Ectodermal cell (in vitro differentiated cells): ENCODE measurements around the gene MED13L.

Source experiments
- H3K27ac ChIP-seq: 2 replicates; pipeline ENCODE4 v1.7.0; 2013; ENCODE audit warnings: mild to moderate bottlenecking, low read depth, low read length; ENCODE audit not compliant: insufficient read depth, poor library complexity, severe bottlenecking
- H3K27me3 ChIP-seq: 2 replicates; pipeline ENCODE4 v1.7.0; 2013; ENCODE audit warnings: mild to moderate bottlenecking, low read length; ENCODE audit not compliant: insufficient read depth, control insufficient read depth, poor library complexity, severe bottlenecking
- H3K36me3 ChIP-seq: one replicate; pipeline ENCODE4 v1.7.0; 2013; ENCODE audit warnings: low read length; ENCODE audit not compliant: control insufficient read depth, insufficient read depth
- H3K4me1 ChIP-seq: one replicate; pipeline ENCODE4 v1.7.0; 2013; ENCODE audit warnings: low read length; ENCODE audit not compliant: control insufficient read depth, insufficient read depth
- H3K4me3 ChIP-seq: 2 replicates; pipeline ENCODE4 v1.7.0; 2013; ENCODE audit warnings: low read depth, low read length, control low read depth; ENCODE audit not compliant: insufficient read depth
- H3K9me3 ChIP-seq: 2 replicates; pipeline ENCODE4 v1.7.0; 2013; ENCODE audit warnings: mild to moderate bottlenecking, low read length, moderate library complexity; ENCODE audit not compliant: control insufficient read depth
- WGBS, 2 experiments: methylation state at CpG; one replicate each; pipeline ENCODE4 v1.1.7; 2013; ENCODE audit warnings: missing lambda C conversion rate in 2 of 2; 5-methylcytosine and 5-hydroxymethylcytosine counted together

MED13L gene

DNA sequence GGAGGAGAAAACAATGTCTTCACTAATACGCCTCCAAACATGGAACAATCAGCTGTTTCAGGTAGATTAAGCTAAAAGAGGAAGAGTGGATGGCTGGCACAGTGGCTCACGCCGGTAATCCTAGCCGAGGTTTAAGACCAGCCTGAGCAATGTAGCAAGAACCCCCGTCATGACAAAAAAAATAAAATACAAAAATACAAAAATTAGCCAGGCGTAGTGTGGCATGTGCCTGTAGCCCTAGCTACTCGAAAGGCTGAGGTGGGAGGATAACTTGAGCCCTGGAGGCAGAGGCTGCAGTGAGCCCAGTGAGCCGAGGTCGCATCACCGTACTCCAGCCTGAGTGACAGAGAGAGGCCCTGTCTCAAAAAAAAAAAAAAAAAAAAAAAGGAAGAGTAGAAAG, 1.2 kb upstream of the MED13L start:
- WGBS, 2 experiments = 70 to 74% methylated on average over 10 of the region's 10 CpGs
- no peak overlapping the region for H3K4me3 ChIP-seq
- no peak overlapping the region for H3K27ac ChIP-seq
- H3K36me3 ChIP-seq = no peaks in the 10 kb centered on the region
- no peaks in the 10 kb centered on the region for H3K9me3 ChIP-seq
- peaks cover 28% of the 10 kb centered on the region for H3K4me1 ChIP-seq
- H3K27me3 ChIP-seq = no peaks in the 10 kb centered on the region

- H3K4me3 ChIP-seq = peak overlapping the region; percentile 70
- no peaks in the 10 kb centered on the region for H3K9me3 ChIP-seq
- WGBS, 2 experiments = 62 to 67% methylated on average over 8 of the region's 8 CpGs
- no peaks in the 10 kb centered on the region for H3K27me3 ChIP-seq
- peaks cover 28% of the 10 kb centered on the region for H3K4me1 ChIP-seq
- H3K36me3 ChIP-seq = no peaks in the 10 kb centered on the region
- H3K27ac ChIP-seq = peak overlapping the region; percentile 63
These were observed 760 bp upstream of the MED13L start for GRCh38 chr12:116278279-116278626.

GRCh38 chr12:116276652-116277466, 634 bp downstream of the MED13L start:
- no peaks in the 10 kb centered on the region for H3K36me3 ChIP-seq
- H3K4me3 ChIP-seq = peak overlapping the region; percentile 70
- H3K27ac ChIP-seq = peak overlapping the region; percentile 78
- H3K9me3 ChIP-seq = no peaks in the 10 kb centered on the region
- H3K4me1 ChIP-seq = peaks cover 15% of the 10 kb centered on the region
- 0 to 1% methylated on average over 101 of the region's 104 CpGs for WGBS, 2 experiments
- H3K27me3 ChIP-seq = no peaks in the 10 kb centered on the region

GRCh38 chr12:116274551-116275375, 2.7 kb downstream of the MED13L start:
- H3K4me1 ChIP-seq = peaks cover 12% of the 10 kb centered on the region
- no peaks in the 10 kb centered on the region for H3K9me3 ChIP-seq
- peak overlapping the region; percentile 70 for H3K4me3 ChIP-seq
- 14 to 45% methylated on average over 3 to 4 of the region's 5 CpGs for WGBS, 2 experiments
- no peaks in the 10 kb centered on the region for H3K27me3 ChIP-seq
- H3K27ac ChIP-seq = no peak overlapping the region
- H3K36me3 ChIP-seq = no peaks in the 10 kb centered on the region

DNA sequence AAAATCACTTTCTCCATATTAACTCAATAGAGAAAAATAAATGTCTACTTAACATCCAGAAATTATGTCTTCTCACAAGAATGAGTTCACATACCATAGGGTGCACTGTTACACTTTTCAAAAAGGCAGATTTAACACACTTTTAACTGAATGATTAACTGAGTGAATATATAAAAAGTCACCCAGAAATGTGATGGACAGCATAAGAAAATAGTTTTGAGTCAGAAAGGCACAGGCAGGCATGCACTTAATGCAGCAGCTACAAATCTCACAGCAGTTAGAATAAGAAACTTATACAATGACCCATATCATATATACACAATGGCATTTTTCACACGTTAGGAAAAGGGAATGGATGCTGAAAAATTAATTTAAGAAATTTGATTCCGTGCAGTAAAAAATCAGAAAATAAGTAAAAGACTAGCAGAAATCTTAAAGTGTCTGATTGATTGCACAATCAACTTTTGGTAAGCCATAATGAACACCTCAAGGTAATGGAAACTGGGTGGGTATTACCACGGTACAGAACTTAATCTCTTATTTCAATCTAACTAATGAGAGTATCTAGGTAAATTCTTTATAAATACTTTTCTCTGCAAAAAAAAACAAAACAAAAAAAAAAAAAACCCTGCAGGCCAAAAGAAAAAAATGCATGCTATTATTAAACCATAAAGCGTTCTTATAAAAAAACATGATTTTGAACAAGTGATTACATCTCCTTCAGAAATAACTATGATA, 3.5 kb downstream of the MED13L start:
- Histone ChIP-seq H3K9me3 (no peaks in the 10 kb centered on the region), H3K4me1 (peaks cover 12% of the 10 kb centered on the region), H3K4me3 (peak overlapping the region; percentile 70), H3K36me3 (no peaks in the 10 kb centered on the region), H3K27ac (no peak overlapping the region), H3K27me3 (no peaks in the 10 kb centered on the region)
- 66 to 85% methylated on average over 2 of the region's 4 CpGs for WGBS, 2 experiments

DNA sequence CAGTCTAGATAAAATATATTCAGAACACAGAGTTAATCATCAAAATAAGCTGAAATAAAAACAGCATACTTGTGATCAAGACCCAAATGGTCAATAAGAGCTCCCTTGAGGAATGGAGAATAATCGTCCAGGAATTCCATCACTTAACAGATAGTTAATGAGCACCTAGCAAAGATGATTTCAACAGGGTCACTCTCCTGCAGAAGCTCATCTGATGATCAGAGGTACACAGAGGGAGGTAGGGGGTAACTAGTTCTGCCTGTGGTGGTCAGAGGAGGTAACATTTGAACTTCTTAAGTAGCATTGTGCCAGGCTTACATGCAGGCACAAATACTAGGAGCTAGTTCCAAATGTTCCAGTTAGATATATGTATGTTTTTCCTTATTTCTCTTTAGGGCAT, 9.5 kb downstream of the MED13L start:
- Histone ChIP-seq H3K9me3 (no peaks in the 10 kb centered on the region), H3K27me3 (no peaks in the 10 kb centered on the region), H3K36me3 (no peaks in the 10 kb centered on the region), H3K4me1 (peaks cover 20% of the 10 kb centered on the region), H3K27ac (no peak overlapping the region), H3K4me3 (no peak overlapping the region)
- WGBS, 2 experiments = 82 to 93% methylated on average over 1 of the region's 1 CpG

DNA sequence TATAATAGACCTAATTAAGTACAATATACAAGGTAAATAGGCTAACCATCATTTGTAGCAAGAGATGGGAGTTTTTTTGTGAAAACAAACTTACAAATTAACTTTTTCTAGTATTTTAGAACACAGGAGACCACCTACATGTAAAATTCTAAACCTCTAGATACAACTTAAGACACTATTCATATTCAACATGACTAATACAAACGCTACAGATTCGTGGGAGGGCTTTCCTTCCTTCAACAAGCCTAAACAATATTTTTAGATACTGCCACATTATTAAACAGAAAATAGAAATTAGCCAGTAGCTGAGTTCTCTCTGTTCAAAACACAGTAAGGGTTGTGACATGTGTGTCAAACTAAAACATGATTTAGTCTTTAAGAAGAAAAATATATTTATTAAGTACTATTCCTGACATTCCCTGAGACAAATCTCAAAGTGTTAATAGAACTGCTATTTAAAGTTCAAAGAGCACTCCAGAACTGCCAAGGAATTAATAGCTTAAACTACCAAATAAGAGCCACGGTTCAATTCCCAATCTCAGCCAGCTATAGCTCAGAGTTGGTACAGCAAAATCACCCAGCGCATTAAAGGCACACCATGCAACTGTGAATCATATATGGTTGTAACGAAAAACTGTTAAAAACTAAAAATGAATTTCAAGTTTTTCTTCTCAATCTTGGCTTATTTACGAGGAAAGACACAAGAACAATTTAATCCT, 10.7 kb downstream of the MED13L start:
- Histone ChIP-seq H3K4me3 (no peak overlapping the region), H3K36me3 (no peaks in the 10 kb centered on the region), H3K4me1 (peaks cover 20% of the 10 kb centered on the region), H3K27me3 (no peaks in the 10 kb centered on the region), H3K9me3 (no peaks in the 10 kb centered on the region), H3K27ac (no peak overlapping the region)
- 66 to 67% methylated on average over 6 of the region's 6 CpGs for WGBS, 2 experiments

DNA sequence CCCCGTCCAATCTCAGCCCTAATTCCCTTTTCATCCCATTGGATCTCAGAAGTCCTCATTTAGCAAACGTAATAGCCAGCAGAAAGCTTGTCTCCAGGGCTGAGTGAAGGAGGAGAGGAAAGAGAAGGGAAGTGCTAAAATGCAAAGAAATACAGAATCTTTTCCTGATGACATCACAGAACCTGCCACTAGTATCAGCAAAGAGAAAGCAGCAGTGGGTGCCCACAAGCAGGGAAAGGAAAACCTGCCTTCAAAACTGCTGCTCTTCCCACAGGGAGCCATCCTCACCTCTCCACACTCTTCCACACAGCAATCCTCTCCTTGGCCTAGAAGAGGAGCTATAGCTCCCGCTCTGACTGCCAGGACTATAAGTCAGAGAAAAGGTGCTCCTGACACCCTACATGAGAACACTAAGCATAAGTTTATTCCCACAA, 11.3 kb downstream of the MED13L start:
- 50 to 56% methylated on average over 2 to 3 of the region's 3 CpGs for WGBS, 2 experiments
- no peaks in the 10 kb centered on the region for H3K9me3 ChIP-seq
- H3K4me3 ChIP-seq = no peak overlapping the region
- H3K4me1 ChIP-seq = peaks cover 21% of the 10 kb centered on the region
- H3K36me3 ChIP-seq = no peaks in the 10 kb centered on the region
- no peaks in the 10 kb centered on the region for H3K27me3 ChIP-seq
- H3K27ac ChIP-seq = no peak overlapping the region

DNA sequence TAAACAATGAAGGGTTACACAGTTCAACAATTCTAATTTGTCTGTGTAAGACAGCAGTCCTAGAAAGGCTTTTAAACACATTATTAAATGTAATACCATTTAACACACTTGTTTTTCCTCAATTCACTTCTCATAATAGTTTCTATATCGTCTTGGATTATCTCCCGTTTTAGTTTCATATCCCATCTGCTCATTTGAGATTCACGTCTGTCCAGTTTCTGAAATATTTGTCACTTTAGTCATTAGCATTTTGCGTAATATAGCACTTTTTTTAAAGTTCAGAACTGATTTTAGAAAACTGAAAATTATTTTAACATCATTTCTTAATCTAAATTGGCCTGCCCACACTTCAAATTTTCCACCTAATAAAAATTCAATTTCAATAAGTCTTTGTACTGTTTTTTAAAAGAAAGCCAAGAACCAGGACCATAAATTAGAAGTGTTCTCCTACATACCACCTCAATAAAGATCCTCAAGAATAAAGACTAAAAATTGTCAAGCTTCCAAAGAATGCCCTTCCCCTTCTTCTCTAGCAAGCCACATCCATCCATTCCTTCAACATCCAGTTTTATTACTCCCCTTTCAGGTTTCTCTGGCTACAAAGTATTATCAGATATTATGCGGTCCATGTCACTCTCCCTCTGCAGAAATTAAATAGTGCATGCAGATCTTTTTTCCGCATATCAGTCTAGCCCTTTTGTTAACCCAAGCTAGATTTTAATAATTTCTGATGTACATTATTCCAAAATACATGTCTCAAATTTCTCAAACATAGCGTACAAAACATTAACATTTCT, 11.9 kb downstream of the MED13L start:
- peaks cover 24% of the 10 kb centered on the region for H3K4me1 ChIP-seq
- no peaks in the 10 kb centered on the region for H3K36me3 ChIP-seq
- H3K9me3 ChIP-seq = no peaks in the 10 kb centered on the region
- WGBS, 2 experiments = 95 to 96% methylated on average over 7 of the region's 7 CpGs
- no peaks in the 10 kb centered on the region for H3K27me3 ChIP-seq
- no peak overlapping the region for H3K27ac ChIP-seq
- no peak overlapping the region for H3K4me3 ChIP-seq
